Measurements from ENCODE around the gene BACH2.
"Not testable (repeated sequence)": the region's sequence is repeated elsewhere in the genome, so short reads cannot be mapped to it uniquely, and the experiment has no call there.

The BACH2 gene

GRCh38 chr6:90119618-90120017 is 177.0 kb downstream of the BACH2 start:
- Mint-ChIP-seq H3K36me3 (peaks cover 30 to 51% of the 10 kb centered on the region in 2 donors), H3K27ac (peak overlapping the region; percentile 83)

GRCh38 chr6:90118581-90118980 is 178.1 kb downstream of the BACH2 start:
- Mint-ChIP-seq H3K36me3 (peaks cover 41 to 62% of the 10 kb centered on the region in 2 donors), H3K4me3 (no peak overlapping the region), H3K27ac (peak overlapping the region; percentile 47), H3K4me1 (peaks cover 43 to 67% of the 10 kb centered on the region in 2 donors), H3K9me3 (peaks cover 16 to 31% of the 10 kb centered on the region in 2 donors), H3K27me3 (no peaks in the 10 kb centered on the region)
- DNase-seq (no peak), ATAC-seq (replicated peaks) (no peak)

More at GRCh38 chr6:90119618-90120017, 177.0 kb downstream of the BACH2 start:
- ATAC-seq (replicated peaks) (no peak), DNase-seq (no peak)
- Mint-ChIP-seq H3K9me3 (peaks cover 16 to 25% of the 10 kb centered on the region in 2 donors), H3K4me3 (no peak overlapping the region), H3K27me3 (no peaks in the 10 kb centered on the region), H3K4me1 (peaks cover 46 to 73% of the 10 kb centered on the region in 2 donors)

- DNase-seq (no peak), ATAC-seq (replicated peaks) (no peak)
- Mint-ChIP-seq H3K36me3 (peaks cover 42 to 64% of the 10 kb centered on the region in 2 donors), H3K4me3 (no peak overlapping the region), H3K9me3 (peaks cover 20 to 33% of the 10 kb centered on the region in 2 donors), H3K27me3 (no peaks in the 10 kb centered on the region), H3K4me1 (peaks cover 43 to 66% of the 10 kb centered on the region in 2 donors), H3K27ac (peak overlapping the region; percentile 76)
Measured at GRCh38 chr6:90118069-90118468, 178.6 kb downstream of the BACH2 start.

- ATAC-seq (replicated peaks); H3K4me3 Mint-ChIP-seq; H3K27me3 Mint-ChIP-seq; DNase-seq: not testable (repeated sequence)
- Mint-ChIP-seq H3K27ac (peak overlapping the region; percentile 78), H3K36me3 (peaks cover 48 to 69% of the 10 kb centered on the region in 2 donors), H3K4me1 (peaks cover 49 to 69% of the 10 kb centered on the region in 2 donors), H3K9me3 (peaks cover 27 to 39% of the 10 kb centered on the region in 2 donors)
Measured at GRCh38 chr6:90116126-90116525, 180.5 kb downstream of the BACH2 start.

GRCh38 chr6:90113389-90113788 is 183.3 kb downstream of the BACH2 start:
- peaks cover 30 to 44% of the 10 kb centered on the region in 2 donors for H3K9me3 Mint-ChIP-seq
- H3K27ac Mint-ChIP-seq, result peak overlapping the region; percentile 79
- DNase-seq (no peak), ATAC-seq (replicated peaks) (no peak)
- peaks cover 60 to 85% of the 10 kb centered on the region in 2 donors for H3K4me1 Mint-ChIP-seq
- no peaks in the 10 kb centered on the region for H3K27me3 Mint-ChIP-seq
- H3K4me3 Mint-ChIP-seq, result no peak overlapping the region
- H3K36me3 Mint-ChIP-seq, result peaks cover 51 to 74% of the 10 kb centered on the region in 2 donors

GRCh38 chr6:90111387-90111786 is 185.3 kb downstream of the BACH2 start:
- Mint-ChIP-seq H3K36me3 (peaks cover 49 to 59% of the 10 kb centered on the region in 2 donors), H3K27ac (peak overlapping the region; percentile 79), H3K4me3 (peak overlapping the region in 1 of 2 donors; percentile 18), H3K9me3 (peaks cover 27 to 34% of the 10 kb centered on the region in 2 donors), H3K4me1 (peaks cover 54 to 91% of the 10 kb centered on the region in 2 donors), H3K27me3 (no peaks in the 10 kb centered on the region)
- no peak for ATAC-seq (replicated peaks)
- no peak for DNase-seq

- ATAC-seq (replicated peaks) (no peak), DNase-seq (no peak)
- Mint-ChIP-seq H3K36me3 (peaks cover 46 to 55% of the 10 kb centered on the region in 2 donors), H3K9me3 (peaks cover 24 to 31% of the 10 kb centered on the region in 2 donors), H3K27ac (peak overlapping the region; percentile 79), H3K27me3 (no peaks in the 10 kb centered on the region), H3K4me3 (no peak overlapping the region), H3K4me1 (peaks cover 52 to 88% of the 10 kb centered on the region in 2 donors)
Measured at GRCh38 chr6:90110971-90111370, 185.7 kb downstream of the BACH2 start.

GRCh38 chr6:90109141-90109540 is 187.5 kb downstream of the BACH2 start:
- DNase-seq, result no peak

GRCh38 chr6:90107771-90108282 is 188.8 kb downstream of the BACH2 start:
- H3K27ac Mint-ChIP-seq, result peak overlapping the region; percentile 91
- peaks cover 26 to 43% of the 10 kb centered on the region in 2 donors for H3K36me3 Mint-ChIP-seq
- ATAC-seq (replicated peaks) (peak; percentile 86 to 91), DNase-seq (peak; percentile 65)
- peaks cover 61 to 93% of the 10 kb centered on the region in 2 donors for H3K4me1 Mint-ChIP-seq
- peaks cover 8 to 10% of the 10 kb centered on the region in 2 donors for H3K9me3 Mint-ChIP-seq
- peak overlapping the region; percentile 64 to 66 for H3K4me3 Mint-ChIP-seq
- no peaks in the 10 kb centered on the region for H3K27me3 Mint-ChIP-seq

More at GRCh38 chr6:90109141-90109540, 187.5 kb downstream of the BACH2 start:
- Mint-ChIP-seq H3K9me3 (peaks cover 14 to 18% of the 10 kb centered on the region in 2 donors), H3K4me1 (peaks cover 52 to 86% of the 10 kb centered on the region in 2 donors), H3K27ac (peak overlapping the region; percentile 92), H3K36me3 (peaks cover 30 to 43% of the 10 kb centered on the region in 2 donors), H3K4me3 (peak overlapping the region; percentile 59 to 75), H3K27me3 (no peaks in the 10 kb centered on the region)
- ATAC-seq (replicated peaks), result peak; percentile 48 to 50

- peaks cover 4 to 6% of the 10 kb centered on the region in 2 donors for H3K9me3 Mint-ChIP-seq
- DNase-seq (no peak), ATAC-seq (replicated peaks) (peak; percentile 2 to 3)
- H3K36me3 Mint-ChIP-seq, result peaks cover 21 to 40% of the 10 kb centered on the region in 2 donors
- no peaks in the 10 kb centered on the region for H3K27me3 Mint-ChIP-seq
- H3K4me3 Mint-ChIP-seq, result peak overlapping the region; percentile 64 to 66
- H3K4me1 Mint-ChIP-seq, result peaks cover 58 to 93% of the 10 kb centered on the region in 2 donors
- peak overlapping the region; percentile 91 for H3K27ac Mint-ChIP-seq
Measured at GRCh38 chr6:90107371-90107770, 189.3 kb downstream of the BACH2 start.

GRCh38 chr6:90106449-90106848 is 190.2 kb downstream of the BACH2 start:
- Mint-ChIP-seq H3K4me3 (no peak overlapping the region), H3K9me3 (peaks cover 3 to 5% of the 10 kb centered on the region in 2 donors), H3K27ac (peak overlapping the region; percentile 82), H3K4me1 (peaks cover 50 to 93% of the 10 kb centered on the region in 2 donors), H3K36me3 (peaks cover 17 to 32% of the 10 kb centered on the region in 2 donors), H3K27me3 (no peaks in the 10 kb centered on the region)
- DNase-seq, result no peak
- peak; percentile 13 to 16 for ATAC-seq (replicated peaks)

GRCh38 chr6:90105506-90106170 is 191.0 kb downstream of the BACH2 start:
- ATAC-seq (replicated peaks), result no peak
- no peak overlapping the region for H3K4me3 Mint-ChIP-seq
- peaks cover 19 to 36% of the 10 kb centered on the region in 2 donors for H3K36me3 Mint-ChIP-seq
- peaks cover 48 to 93% of the 10 kb centered on the region in 2 donors for H3K4me1 Mint-ChIP-seq
- H3K27ac Mint-ChIP-seq, result peak overlapping the region; percentile 44
- peaks cover 5 to 7% of the 10 kb centered on the region in 2 donors for H3K9me3 Mint-ChIP-seq
- no peaks in the 10 kb centered on the region for H3K27me3 Mint-ChIP-seq
- DNase-seq, result no peak

- DNase-seq (no peak), ATAC-seq (replicated peaks) (peak; percentile 35 to 39)
- Mint-ChIP-seq H3K36me3 (peaks cover 19 to 35% of the 10 kb centered on the region in 2 donors), H3K4me3 (peak overlapping the region; percentile 76 to 77), H3K27me3 (no peaks in the 10 kb centered on the region), H3K9me3 (peaks cover 0 to 4% of the 10 kb centered on the region in 2 donors), H3K4me1 (peaks cover 51 to 90% of the 10 kb centered on the region in 2 donors), H3K27ac (peak overlapping the region; percentile 97)
Measured at GRCh38 chr6:90103056-90103800, 193.4 kb downstream of the BACH2 start.

- Mint-ChIP-seq H3K36me3 (peaks cover 18 to 40% of the 10 kb centered on the region in 2 donors), H3K4me3 (no peak overlapping the region), H3K4me1 (peaks cover 56 to 91% of the 10 kb centered on the region in 2 donors), H3K27me3 (no peaks in the 10 kb centered on the region), H3K9me3 (peaks cover 0 to 4% of the 10 kb centered on the region in 2 donors), H3K27ac (peak overlapping the region; percentile 84)
- no peak for DNase-seq
- ATAC-seq (replicated peaks), result no peak
Measured at GRCh38 chr6:90101403-90101802, 195.2 kb downstream of the BACH2 start.

Measured in stimulated activated naive B cell treated with anti-CD40 and anti-IgM and Interleukin-4, amounts not matched to agents 10 μg/mL and 1 μg/mL and 100 μg/mL, for 72 hours (primary cell).